NB4 (cell line): ENCODE results near the gene EEIG1.

Experiments used
- CTCF ChIP-seq: IDR thresholded peaks from one replicate; pipeline ENCODE4 v1.5.1; 2012; ENCODE audit warnings: low read depth, low read length
- POLR2A ChIP-seq: IDR thresholded peaks from 2 replicates; pipeline ENCODE4 v1.6.1; 2011; ENCODE audit warnings: mild to moderate bottlenecking; ENCODE audit not compliant: insufficient read length; ENCODE audit errors: extremely low read depth

GRCh38 chr9:128006332-128006996 lies 25.7 kb upstream of the EEIG1 start:
- TF ChIP-seq CTCF (no peak), POLR2A (no peak)
